ENCODE results near the gene IVL.

IVL gene

GRCh38 chr1:152951711-152952110 is 43.4 kb downstream of the IVL start:
- no peak for DNase-seq (ENCODE audit: low read depth in 1 of 2, low spot score in 1 of 2)

DNA sequence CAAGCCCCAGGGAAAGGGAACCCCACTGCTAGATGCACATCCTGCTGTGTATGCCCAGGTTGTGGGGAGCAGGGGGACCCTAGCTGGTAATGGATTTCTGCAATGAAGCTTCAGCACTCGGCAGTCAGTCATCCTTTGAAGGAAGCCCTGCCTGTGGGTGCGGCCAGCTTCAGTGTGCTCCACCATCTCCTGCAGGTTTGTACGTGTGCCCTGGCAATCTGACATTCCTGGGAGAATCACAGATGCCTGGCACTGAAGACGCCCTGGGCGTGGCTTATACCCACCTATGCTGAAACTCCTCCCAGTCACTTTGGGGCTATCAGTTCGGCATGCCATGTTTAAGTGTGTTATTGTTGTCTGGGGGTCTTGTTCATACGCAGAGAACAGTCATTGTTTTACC is 45.4 kb downstream of the IVL start:
- DNase-seq (ENCODE audit: low read depth in 1 of 2, low spot score in 1 of 2): no peak

GRCh38 chr1:152954436-152954835 is 46.1 kb downstream of the IVL start:
- no peak for DNase-seq (ENCODE audit: low read depth in 1 of 2, low spot score in 1 of 2)

- no peak for DNase-seq (ENCODE audit: low read depth in 1 of 2, low spot score in 1 of 2)
These were observed 49.2 kb downstream of the IVL start for GRCh38 chr1:152957561-152957960.

- no peak for DNase-seq (ENCODE audit: low read depth in 1 of 2, low spot score in 1 of 2)
These were observed 50.9 kb downstream of the IVL start for GRCh38 chr1:152959273-152959672.

- no peak for DNase-seq (ENCODE audit: low read depth in 1 of 2, low spot score in 1 of 2)
These were observed 51.6 kb downstream of the IVL start for GRCh38 chr1:152959801-152960451.

GRCh38 chr1:152960452-152961044 is 52.2 kb downstream of the IVL start:
- no peak for DNase-seq (ENCODE audit: low read depth in 1 of 2, low spot score in 1 of 2)
